Neutrophil (primary cell): ENCODE results near the gene KCND2.

Source experiments
- H3K27ac ChIP-seq: fragments of 200-600 bp; sonication (generic); 2 replicates; pipeline ENCODE4 v1.5.1; 2016; ENCODE audit warnings: mild to moderate bottlenecking, moderate library complexity
- H3K27me3 ChIP-seq: fragments of 200-600 bp; sonication (generic); 2 replicates; pipeline ENCODE4 v1.6.0; 2016; ENCODE audit warnings: mild to moderate bottlenecking
- H3K36me3 ChIP-seq: fragments of 200-600 bp; sonication (generic); 2 replicates; pipeline ENCODE4 v1.5.1; 2017
- H3K4me1 ChIP-seq, 2 experiments: fragments of 200-600 bp in 1 of 2; sonication (generic) in 1 of 2; 1 replicate in 1 of 2; 2 replicates in 1 of 2; pipeline versions ENCODE4 v1.5.1 to v1.6.1; 2013 to 2016; ENCODE audit warnings: low read depth in 1 of 2, low read length in 1 of 2, mild to moderate bottlenecking in 1 of 2, moderate library complexity in 1 of 2; ENCODE audit not compliant: control insufficient read depth in 1 of 2, insufficient read depth in 1 of 2
- H3K4me3 ChIP-seq, 2 experiments: fragments of 200-600 bp in 1 of 2; sonication (generic) in 1 of 2; 1 replicate in 1 of 2; 2 replicates in 1 of 2; pipeline ENCODE4 v1.5.1; 2013 to 2016; ENCODE audit warnings: low read depth in 1 of 2, low read length in 1 of 2, mild to moderate bottlenecking in 1 of 2, moderate library complexity in 1 of 2
- H3K9me3 ChIP-seq: fragments of 200-600 bp; sonication (generic); 2 replicates; pipeline ENCODE4 v1.5.1; 2016
- TF ChIP-seq, protein P1 (sequence below): fragments of 200-600 bp; sonication (generic); IDR thresholded peaks from 2 replicates; pipeline ENCODE4 v1.5.1; 2016; ENCODE audit warnings: antibody characterized with exemption

Gene KCND2

DNA sequence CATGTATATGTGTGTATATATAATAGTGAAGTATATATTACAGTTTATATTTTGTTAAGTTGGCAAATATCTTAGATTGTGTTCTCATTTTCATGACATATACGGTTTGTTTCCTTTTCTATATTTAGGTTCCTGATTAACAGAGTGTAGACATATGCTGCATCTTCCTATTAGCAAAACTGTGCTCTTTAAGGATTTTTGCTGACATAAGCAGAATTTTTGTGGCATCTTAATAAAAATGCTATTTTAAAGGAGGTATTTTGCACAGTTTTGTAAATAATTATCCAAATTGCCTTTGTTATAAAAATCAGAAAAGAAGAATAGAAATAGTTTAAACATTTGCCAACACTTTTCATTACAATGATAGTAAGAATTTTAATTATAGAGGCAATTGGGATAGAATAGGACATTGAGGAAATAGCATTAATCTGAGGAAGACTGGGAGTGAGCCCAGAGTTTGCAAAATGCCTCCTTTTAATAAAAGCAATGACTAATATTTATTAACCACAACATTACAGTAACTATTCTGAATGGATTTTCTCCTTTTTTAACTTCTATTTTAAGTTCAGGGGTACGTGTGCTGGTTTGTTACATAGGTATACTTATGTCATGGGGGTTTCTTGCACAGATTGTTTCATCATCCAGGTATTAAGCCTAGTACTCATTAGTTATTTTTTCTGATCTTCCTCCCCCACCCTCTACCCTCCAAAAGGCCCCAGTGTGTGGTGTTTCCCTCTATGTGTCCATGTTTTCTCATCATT is 38.2 kb downstream of the KCND2 start:
- Histone ChIP-seq H3K4me1 (no peaks in the 10 kb centered on the region), H3K36me3 (no peaks in the 10 kb centered on the region), H3K9me3 (no peaks in the 10 kb centered on the region), H3K4me3 (no peak overlapping the region), H3K27ac (no peak overlapping the region), H3K27me3 (no peaks in the 10 kb centered on the region)
- TF ChIP-seq, protein P1, sequence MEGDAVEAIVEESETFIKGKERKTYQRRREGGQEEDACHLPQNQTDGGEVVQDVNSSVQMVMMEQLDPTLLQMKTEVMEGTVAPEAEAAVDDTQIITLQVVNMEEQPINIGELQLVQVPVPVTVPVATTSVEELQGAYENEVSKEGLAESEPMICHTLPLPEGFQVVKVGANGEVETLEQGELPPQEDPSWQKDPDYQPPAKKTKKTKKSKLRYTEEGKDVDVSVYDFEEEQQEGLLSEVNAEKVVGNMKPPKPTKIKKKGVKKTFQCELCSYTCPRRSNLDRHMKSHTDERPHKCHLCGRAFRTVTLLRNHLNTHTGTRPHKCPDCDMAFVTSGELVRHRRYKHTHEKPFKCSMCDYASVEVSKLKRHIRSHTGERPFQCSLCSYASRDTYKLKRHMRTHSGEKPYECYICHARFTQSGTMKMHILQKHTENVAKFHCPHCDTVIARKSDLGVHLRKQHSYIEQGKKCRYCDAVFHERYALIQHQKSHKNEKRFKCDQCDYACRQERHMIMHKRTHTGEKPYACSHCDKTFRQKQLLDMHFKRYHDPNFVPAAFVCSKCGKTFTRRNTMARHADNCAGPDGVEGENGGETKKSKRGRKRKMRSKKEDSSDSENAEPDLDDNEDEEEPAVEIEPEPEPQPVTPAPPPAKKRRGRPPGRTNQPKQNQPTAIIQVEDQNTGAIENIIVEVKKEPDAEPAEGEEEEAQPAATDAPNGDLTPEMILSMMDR, result no peak

DNA sequence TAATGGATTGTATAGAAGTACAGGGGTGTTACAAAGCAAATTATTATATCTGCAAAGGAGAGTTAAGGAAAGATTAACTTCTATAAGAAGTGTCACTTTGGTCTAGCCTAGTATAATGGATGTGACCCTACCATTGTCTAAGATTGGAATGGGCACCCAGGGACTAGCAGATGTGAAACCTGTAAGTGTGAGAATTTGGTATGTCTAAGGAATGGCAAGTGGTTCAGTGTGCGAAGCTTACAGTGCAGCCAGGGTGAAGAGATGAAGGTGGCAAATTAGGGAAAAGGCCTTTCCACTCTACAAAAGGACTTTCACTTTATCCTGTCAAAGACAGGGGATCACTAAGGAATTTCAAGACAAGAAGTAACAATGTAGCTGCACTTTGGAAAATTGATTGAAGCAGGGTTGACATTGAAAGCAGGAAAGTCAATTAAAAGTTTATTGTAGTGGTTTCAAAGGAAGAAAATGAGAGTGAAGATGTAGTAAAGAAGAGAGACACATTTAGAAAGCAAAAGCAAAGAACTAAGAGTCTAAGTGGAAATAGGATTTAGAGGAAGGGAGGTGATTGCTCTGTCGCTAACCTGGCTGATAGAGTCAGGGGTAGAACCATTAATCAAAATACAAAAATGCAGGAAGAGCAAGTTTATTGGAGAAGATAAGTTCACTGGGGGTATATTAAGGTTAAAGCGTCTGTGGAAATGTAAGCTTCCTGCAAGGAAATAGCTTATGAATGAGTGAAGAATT is 47.4 kb downstream of the KCND2 start:
- Histone ChIP-seq H3K4me3 (no peak overlapping the region), H3K4me1 (no peaks in the 10 kb centered on the region), H3K27ac (no peak overlapping the region), H3K27me3 (no peaks in the 10 kb centered on the region), H3K9me3 (no peaks in the 10 kb centered on the region), H3K36me3 (no peaks in the 10 kb centered on the region)
- TF ChIP-seq, protein P1, result no peak

DNA sequence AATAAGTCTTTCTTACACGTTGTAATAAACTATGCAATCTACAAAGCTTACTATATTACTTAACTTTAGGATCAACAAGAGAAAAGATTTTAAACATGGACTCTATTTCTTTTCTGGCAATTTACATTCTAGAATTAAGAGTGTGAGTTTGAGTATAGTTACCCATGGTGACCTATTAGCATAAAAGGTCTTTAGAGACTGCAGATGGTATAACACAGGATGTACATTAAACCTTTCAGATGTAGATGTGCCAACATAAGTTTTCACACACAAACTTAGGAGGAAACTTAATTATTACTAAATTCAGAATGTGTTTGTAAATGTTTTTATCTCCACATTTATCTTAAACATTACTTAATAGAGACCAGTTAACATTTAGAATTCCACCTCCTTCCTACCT is 54.1 kb downstream of the KCND2 start:
- Histone ChIP-seq H3K9me3 (no peaks in the 10 kb centered on the region), H3K27ac (no peak overlapping the region), H3K4me3 (no peak overlapping the region)

DNA sequence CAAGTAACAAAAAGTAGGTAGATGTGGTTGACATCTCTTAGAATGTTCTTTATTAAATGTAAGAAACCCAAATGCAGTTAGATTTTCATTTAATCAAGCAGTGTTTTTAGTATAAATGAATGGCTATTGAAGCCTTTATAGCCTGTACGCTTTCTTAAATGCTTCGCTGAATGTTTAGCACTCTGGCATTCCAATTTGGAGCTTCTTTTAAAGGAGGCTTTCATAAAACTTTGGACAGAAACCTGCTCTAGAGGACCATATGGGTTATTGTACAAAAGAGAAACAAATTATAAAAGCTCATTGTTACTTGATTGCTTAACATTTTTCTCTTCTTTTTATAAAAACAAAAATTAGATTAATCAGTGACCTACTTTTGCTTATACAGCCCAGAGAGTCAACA is 59.5 kb downstream of the KCND2 start:
- TF ChIP-seq, protein P1, result no peak
- H3K9me3 ChIP-seq, result no peaks in the 10 kb centered on the region
- no peak overlapping the region for H3K4me3 ChIP-seq
- H3K27me3 ChIP-seq, result no peaks in the 10 kb centered on the region
- H3K36me3 ChIP-seq, result no peaks in the 10 kb centered on the region
- no peak overlapping the region for H3K27ac ChIP-seq
- H3K4me1 ChIP-seq, result no peaks in the 10 kb centered on the region

More for the DNA sequence above, 54.1 kb downstream of the KCND2 start:
- Histone ChIP-seq H3K27me3 (no peaks in the 10 kb centered on the region), H3K4me1 (no peaks in the 10 kb centered on the region), H3K36me3 (no peaks in the 10 kb centered on the region)
- TF ChIP-seq, protein P1, result no peak

DNA sequence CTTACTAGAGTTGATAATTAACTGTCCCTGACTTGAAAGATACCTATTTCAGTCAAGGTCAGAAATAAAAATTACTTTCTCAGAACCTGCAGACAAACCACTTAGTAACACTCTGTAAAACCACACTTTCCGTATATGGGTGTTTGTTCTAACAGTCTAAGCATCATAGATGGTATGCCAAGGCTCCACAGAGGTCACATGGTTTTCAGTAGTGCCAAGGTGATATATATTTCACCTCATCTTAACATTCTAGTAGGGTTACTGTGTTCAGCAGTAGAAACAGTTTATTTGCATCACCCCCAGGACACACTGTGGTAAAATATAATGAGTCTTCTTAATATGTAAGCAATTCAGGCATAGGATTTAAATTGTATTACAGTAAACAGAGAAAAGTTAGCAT is 61.5 kb downstream of the KCND2 start:
- Histone ChIP-seq H3K36me3 (no peaks in the 10 kb centered on the region), H3K27me3 (no peaks in the 10 kb centered on the region), H3K9me3 (no peaks in the 10 kb centered on the region), H3K4me3 (no peak overlapping the region), H3K27ac (no peak overlapping the region), H3K4me1 (no peaks in the 10 kb centered on the region)
- TF ChIP-seq, protein P1, result no peak
